ENCODE results near the gene HOXA13.

HOXA13 gene

DNA sequence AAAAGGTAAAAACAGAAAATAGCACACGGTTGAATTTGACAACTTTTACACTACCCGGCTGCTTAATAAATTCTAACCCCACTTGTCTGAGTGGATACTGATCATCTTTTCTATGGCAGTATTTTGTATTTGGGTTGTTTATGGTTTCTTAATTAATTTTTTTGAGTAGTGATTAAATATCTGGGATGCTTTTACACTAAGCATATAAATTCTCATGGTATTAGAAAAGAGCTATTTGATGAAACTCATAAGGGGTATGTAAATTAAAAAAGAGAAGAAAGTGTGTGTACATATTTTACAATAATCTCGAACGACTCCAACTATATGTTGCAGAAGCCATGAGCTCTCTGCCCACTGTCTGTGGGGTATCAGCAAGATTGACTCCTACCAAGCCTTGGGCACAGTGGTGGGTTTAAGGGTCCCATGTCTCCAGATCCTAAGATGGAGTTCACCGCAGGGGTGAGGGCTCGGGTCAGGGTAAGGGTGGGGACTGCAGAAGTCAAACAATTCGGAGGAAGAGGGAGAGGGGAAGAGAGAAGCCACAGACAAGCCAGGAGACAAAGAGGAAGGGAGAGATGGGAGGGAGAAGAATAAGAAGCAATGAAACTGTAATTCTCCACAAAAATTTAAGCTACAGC, 7.6 kb upstream of the HOXA13 start:
- DNase-seq (ENCODE audit: low read depth) = no peak

- DNase-seq (ENCODE audit: low read depth) = no peak
Observed at GRCh38 chr7:27205325-27206280, 5.7 kb upstream of the HOXA13 start.

DNA sequence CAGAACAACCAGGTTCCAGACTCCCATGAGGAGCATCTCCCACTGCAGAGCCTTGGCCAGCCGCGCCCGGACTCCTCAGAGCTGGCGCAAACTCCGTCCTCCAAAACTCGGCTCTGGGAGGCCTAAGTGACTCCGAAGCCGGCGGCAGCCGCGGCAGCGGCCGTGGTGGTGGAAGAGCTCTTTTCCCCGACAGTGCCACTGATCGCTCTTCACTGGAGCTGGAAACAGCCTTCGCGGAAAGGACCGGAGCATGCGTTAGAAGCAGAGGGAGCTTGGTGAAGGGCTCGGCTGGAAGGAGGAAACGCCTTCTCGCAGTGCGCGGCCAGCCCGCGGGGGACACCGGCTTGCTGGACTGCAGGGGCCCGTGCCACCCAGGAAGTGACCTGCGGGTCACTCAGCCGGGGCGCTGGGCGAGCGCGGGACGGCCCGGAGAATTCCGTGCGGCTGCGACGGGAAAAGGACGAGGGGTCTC, 5.0 kb upstream of the HOXA13 start:
- DNase-seq (ENCODE audit: low read depth) = no peak

DNA sequence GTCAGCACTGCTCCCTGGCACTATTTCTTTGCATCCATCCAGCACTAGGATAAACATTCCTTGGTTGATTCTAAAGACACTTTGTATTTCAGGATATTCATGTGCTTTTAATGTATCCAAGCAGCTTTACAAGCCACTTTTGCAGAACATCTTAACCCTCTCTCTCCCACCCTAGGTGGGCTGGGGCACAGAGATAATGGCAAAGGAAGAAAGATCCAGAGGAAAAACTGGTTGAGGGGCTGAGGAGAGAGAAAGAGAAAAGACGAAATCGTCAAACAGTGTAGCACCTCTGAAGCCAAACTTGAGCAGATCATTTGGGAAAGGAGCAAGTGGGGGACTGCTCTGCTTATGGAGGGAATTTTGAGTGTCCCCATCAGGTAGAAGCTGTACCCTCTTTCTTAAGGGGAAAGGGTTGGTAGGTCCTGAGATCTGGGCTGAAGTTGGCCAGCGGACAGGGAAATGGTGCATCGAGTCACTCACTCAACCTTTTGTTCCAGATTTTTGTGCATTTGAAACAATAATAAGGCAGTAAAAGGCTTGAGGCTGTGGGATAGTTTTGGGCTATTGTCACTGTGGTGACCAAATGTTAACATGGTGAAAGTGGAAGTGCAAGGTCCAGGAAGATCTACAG, 4.2 kb upstream of the HOXA13 start:
- no peak for DNase-seq (ENCODE audit: low read depth)

DNA sequence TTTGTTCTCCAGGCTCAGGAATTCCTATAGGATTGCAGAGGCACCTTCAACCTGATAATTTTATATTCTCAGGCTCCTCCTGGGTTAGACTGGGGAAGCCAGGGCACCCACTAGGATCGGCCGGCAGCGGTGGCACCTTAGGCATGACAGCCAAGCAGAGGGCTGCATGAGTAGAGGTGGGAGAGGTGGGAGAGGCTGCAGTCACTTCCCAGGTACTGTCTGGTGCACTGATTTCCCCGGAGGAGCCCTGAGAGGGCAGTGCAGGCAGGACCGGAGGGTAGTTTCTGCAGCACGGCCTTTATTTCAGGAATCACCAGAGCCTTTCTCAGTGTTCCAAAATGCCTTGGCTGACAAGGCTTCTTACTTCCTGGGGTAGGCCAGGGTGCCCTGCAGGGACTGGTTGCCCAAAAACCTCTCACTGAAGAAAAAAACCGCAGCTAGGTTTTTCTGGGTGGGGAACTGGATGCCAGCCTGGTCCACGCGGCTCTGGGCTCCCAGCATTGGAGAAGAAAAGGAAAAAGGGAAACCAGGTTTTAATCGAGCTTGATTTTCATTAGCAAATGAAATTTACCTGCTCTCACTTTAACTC, 3.6 kb upstream of the HOXA13 start:
- no peak for DNase-seq (ENCODE audit: low read depth)

GRCh38 chr7:27202862-27203134, 2.9 kb upstream of the HOXA13 start:
- no peak for DNase-seq (ENCODE audit: low read depth)

DNA sequence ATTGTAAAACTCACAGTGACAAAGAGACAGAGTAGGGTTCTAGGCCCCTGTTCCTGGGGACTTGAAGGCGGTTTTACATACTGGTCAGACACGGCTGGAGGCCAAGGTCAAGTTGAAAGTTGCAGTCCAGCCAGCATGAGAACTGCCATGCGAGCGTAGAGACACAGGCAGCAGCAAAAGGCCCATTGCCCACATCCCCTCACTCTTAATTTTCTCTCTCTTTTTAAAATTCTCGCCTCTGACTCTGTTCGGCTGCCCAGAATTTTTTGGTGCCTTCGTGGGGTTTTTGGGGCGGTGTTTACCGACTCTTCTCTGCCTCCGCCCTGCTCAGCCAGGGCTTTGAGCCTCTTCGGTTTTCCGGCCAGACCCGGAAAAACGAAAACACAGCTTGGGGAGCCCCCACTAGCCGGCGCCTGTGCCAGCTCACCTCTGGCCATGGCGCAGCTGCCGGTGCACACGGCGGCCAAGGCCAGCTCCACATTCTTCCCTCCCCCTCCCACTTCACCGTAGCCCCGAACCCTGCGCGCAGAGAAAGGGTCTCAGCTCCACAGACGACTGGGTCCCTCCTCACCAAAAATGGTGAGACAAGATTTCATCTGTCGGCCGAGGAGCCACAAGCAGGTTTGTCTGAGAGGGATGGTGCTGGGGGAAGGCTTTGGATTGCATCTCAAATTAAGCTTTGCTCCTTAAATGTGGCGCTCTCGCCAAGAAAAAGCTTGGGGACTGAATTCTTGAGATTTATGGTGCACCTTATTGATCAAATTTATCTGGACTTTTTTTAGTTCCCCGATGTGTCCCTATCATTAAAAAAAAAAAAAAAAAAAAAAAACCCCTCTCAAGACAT, 2.3 kb upstream of the HOXA13 start:
- DNase-seq (ENCODE audit: low read depth) = no peak

GRCh38 chr7:27201580-27202017, 1.7 kb upstream of the HOXA13 start:
- DNase-seq (ENCODE audit: low read depth) = no peak

- no peak for DNase-seq (ENCODE audit: low read depth)
Observed at GRCh38 chr7:27200761-27201579, 1.1 kb upstream of the HOXA13 start.

DNA sequence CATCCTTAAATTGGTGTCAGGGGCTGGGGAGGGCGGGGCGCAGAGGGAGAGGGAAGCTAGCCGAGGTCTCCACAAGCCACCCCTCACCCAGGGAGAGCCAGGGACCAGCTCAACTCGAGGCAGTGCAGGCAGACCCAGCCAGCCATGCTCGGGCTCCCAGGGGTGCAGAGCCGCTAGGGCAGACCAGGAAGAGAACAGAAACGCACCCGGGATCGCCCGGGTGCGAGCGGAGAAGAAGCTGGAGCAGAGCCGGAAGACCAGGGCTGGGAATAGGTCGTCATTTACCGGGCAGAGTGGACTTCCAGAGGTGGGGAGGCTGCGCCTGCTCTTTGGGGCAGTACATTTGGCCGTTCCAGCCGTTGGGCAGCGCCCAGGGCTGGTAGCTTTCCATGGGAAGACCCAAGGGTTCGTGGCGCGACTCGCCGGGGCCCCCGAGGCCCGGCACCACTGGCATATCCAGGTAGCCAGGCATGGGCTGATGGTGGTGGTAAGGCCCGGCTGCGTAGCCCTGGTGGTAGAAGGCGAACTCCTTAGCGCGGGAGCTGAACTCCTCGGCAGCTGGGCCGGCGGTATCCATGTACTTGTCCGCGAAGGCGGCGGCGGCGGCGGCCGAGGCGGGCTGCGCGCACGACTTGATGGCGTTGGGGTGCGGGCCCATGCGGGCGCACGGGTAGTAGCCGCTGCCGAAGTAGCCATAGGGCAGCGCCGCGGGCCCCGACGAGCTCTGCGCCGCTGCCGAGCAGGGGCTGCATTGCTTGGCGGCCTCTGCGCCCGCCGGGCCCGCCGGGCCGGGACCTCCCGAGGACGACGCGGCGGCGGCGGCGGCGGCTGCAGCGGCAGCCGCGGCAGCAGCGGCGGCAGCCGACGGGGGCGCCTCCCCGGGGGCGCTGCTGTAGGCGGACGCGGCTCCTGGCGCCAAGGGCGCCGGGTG, 755 bp downstream of the HOXA13 start:
- no peak for DNase-seq (ENCODE audit: low read depth)

GRCh38 chr7:27198138-27198841, 1.6 kb downstream of the HOXA13 start:
- DNase-seq (ENCODE audit: low read depth) = no peak

GRCh38 chr7:27197137-27198042, 2.5 kb downstream of the HOXA13 start:
- no peak for DNase-seq (ENCODE audit: low read depth)

DNA sequence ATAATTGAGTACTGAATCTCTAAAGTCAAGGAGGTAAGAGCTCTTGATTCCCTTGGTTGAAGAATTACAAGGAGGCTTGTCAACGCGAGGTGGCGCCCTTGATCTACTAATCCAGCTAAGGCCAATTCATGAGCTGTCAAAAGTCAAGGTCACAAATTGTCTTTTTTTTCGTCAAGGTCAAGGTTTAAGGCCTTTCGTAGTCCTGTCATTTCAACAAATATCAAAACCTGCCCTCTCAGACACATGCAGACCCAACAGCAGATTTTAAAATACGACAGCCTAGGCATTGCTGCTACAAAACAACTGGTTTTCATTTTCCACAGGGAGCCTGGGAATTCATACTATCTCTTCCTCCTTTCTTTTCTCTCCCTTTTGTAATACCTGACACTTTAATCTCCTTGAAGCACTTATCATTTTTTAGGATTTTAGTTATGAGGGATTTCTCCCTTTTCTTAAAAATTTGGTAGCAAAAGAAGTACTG, 3.6 kb downstream of the HOXA13 start:
- DNase-seq (ENCODE audit: low read depth) = peak; percentile 78

GRCh38 chr7:27194686-27195379, 5.1 kb downstream of the HOXA13 start:
- no peak for DNase-seq (ENCODE audit: low read depth)

GRCh38 chr7:27194002-27194352, 5.9 kb downstream of the HOXA13 start:
- DNase-seq (ENCODE audit: low read depth) = no peak

- DNase-seq (ENCODE audit: low read depth) = no peak
Observed at GRCh38 chr7:27193335-27194001, 6.4 kb downstream of the HOXA13 start.
